LNCaP clone FGC (cell line): Measurements from ENCODE around the gene DNAI1.

Experiments
- DNase-seq: peaks from one replicate; pipeline ENCODE4 v3.0.0-alpha.2; 2011; ENCODE audit warnings: low read depth
- H3K4me3 ChIP-seq: 2 replicates; pipeline ENCODE4 v1.5.1; 2011; ENCODE audit warnings: mild to moderate bottlenecking, low read depth, low read length, control low read depth
- CTCF ChIP-seq: IDR thresholded peaks from 2 replicates; pipeline ENCODE4 v1.5.1; 2012; ENCODE audit warnings: mild to moderate bottlenecking; ENCODE audit not compliant: control insufficient read depth, insufficient read depth; ENCODE audit errors: extremely low read depth

DNAI1 gene

GRCh38 chr9:34490360-34490759 lies 31.8 kb downstream of the DNAI1 start:
- DNase-seq: no peak
- no peak overlapping the region for H3K4me3 ChIP-seq
- TF ChIP-seq CTCF: no peak

GRCh38 chr9:34490760-34491159 lies 32.2 kb downstream of the DNAI1 start:
- DNase-seq: no peak
- no peak for TF ChIP-seq CTCF
- H3K4me3 ChIP-seq: no peak overlapping the region

- no peak for TF ChIP-seq CTCF
- H3K4me3 ChIP-seq: no peak overlapping the region
- DNase-seq: no peak
Observed at GRCh38 chr9:34491596-34491995, 33.0 kb downstream of the DNAI1 start.

GRCh38 chr9:34492051-34492450 lies 33.4 kb downstream of the DNAI1 start:
- no peak for DNase-seq
- no peak overlapping the region for H3K4me3 ChIP-seq
- TF ChIP-seq CTCF: no peak

GRCh38 chr9:34493972-34494535 lies 35.4 kb downstream of the DNAI1 start:
- no peak for TF ChIP-seq CTCF
- no peak for DNase-seq
- H3K4me3 ChIP-seq: no peak overlapping the region

- no peak for DNase-seq
Observed at GRCh38 chr9:34496149-34496712, 37.6 kb downstream of the DNAI1 start.

More at GRCh38 chr9:34496149-34496712, 37.6 kb downstream of the DNAI1 start:
- no peak for TF ChIP-seq CTCF
- no peak overlapping the region for H3K4me3 ChIP-seq
